Caco-2 (cell line): ENCODE results near the gene PAX4. TPM values are rescaled to one million over a fixed set of nuclear protein-coding genes. Genes with fewer than 3 reads are reported as not detected.

ENCODE experiments used
- BruUV-seq: library from RNA; stranded (reverse); fragments of 400-500 nt; replicated peaks from 2 replicates; lab custom pipeline; 2021; lab: Mats Ljungman, UMichigan
- CTCF ChIA-PET: fragments of 300-600 bp; sonication (Branson Sonifier 250); formaldehyde crosslinking; loops from one replicate; lab custom pipeline; 2022; ENCODE audit warnings: antibody characterized with exemption; lab: Charles Lee
- POLR2A ChIA-PET: fragments of 300-600 bp; sonication (Branson Sonifier 250); formaldehyde crosslinking; loops from one replicate; lab custom pipeline; 2022; ENCODE audit warnings: antibody characterized with exemption; lab: Charles Lee
- DNase-seq, 2 experiments: peaks; one replicate each; pipeline versions ENCODE4 v3.0.0 to v3.0.0-alpha.2; 2020 to 2022
- H3K27me3 ChIP-seq: replicated peaks from 2 replicates; pipeline ENCODE4 v1.6.0; 2011; ENCODE audit warnings: low read length; ENCODE audit not compliant: control insufficient read depth, insufficient read depth
- H3K36me3 ChIP-seq: 2 replicates; pipeline ENCODE4 v1.5.1; 2011; ENCODE audit warnings: low read length; ENCODE audit not compliant: control insufficient read depth, insufficient read depth
- H3K4me1 ChIP-seq: fragments of 250-450 bp; sonication (Bioruptor Pico); 2 replicates; pipeline ENCODE4 v1.5.1; 2020; ENCODE audit warnings: mild to moderate bottlenecking
- H3K4me3 ChIP-seq: 2 replicates; pipeline ENCODE4 v1.5.1; 2011; ENCODE audit warnings: low read depth, mild to moderate bottlenecking, control low read depth, low read length
- H3K9me3 ChIP-seq: fragments of 250-450 bp; sonication (Bioruptor Pico); 2 replicates; pipeline ENCODE4 v1.5.1; 2020; ENCODE audit warnings: mild to moderate bottlenecking, moderate library complexity
- H3K27ac Mint-ChIP-seq: one replicate; pipeline ENCODE4 v1.8.0; 2022; ENCODE audit warnings: mixed read lengths; ENCODE audit not compliant: unreplicated experiment
- H3K27me3 Mint-ChIP-seq: one replicate; pipeline ENCODE4 v1.8.0; 2022; ENCODE audit warnings: mixed read lengths; ENCODE audit not compliant: insufficient read depth, unreplicated experiment
- H3K36me3 Mint-ChIP-seq: one replicate; pipeline ENCODE4 v1.8.0; 2022; ENCODE audit warnings: mild to moderate bottlenecking, mixed read lengths; ENCODE audit not compliant: insufficient read depth, unreplicated experiment
- H3K4me1 Mint-ChIP-seq: one replicate; pipeline ENCODE4 v1.8.0; 2022; ENCODE audit warnings: low read depth, mixed read lengths; ENCODE audit not compliant: unreplicated experiment
- H3K4me3 Mint-ChIP-seq: one replicate; pipeline ENCODE4 v1.8.0; 2022; ENCODE audit warnings: mild to moderate bottlenecking, moderate library complexity, mixed read lengths; ENCODE audit not compliant: unreplicated experiment
- H3K9me3 Mint-ChIP-seq: one replicate; pipeline ENCODE4 v1.8.0; 2022; ENCODE audit warnings: mixed read lengths; ENCODE audit not compliant: unreplicated experiment
- intact Hi-C: fragments of 100-400 bp; cut with micrococcal nuclease; formaldehyde crosslinking; loops from one replicate; pipeline ENCODE4 v1.10.0; 2022; ENCODE audit not compliant: unreplicated experiment
- total RNA-seq: library from RNA; stranded (reverse); gene quantifications from 2 replicates; pipeline ENCODE4 v1.2.3, GENCODE V29; 2022
- TF ChIP-seq, protein P1 (sequence below), 2 experiments: fragments of 200-600 bp in 1 of 2; IDR thresholded peaks; 1 replicate in 1 of 2; 2 replicates in 1 of 2; pipeline versions ENCODE4 v1.5.1 to v1.8.0; 2011 to 2022; ENCODE audit warnings: antibody characterized with exemption in 1 of 2, control low read depth in 1 of 2, inconsistent platforms in 1 of 2, low read depth in 1 of 2, low read length in 1 of 2, mild to moderate bottlenecking in 1 of 2, moderate library complexity in 1 of 2; ENCODE audit not compliant: insufficient read depth in 1 of 2, severe bottlenecking in 1 of 2, unreplicated experiment in 1 of 2

Gene PAX4
- total RNA-seq, 1 experiment from 2014 or later: not detected

DNA sequence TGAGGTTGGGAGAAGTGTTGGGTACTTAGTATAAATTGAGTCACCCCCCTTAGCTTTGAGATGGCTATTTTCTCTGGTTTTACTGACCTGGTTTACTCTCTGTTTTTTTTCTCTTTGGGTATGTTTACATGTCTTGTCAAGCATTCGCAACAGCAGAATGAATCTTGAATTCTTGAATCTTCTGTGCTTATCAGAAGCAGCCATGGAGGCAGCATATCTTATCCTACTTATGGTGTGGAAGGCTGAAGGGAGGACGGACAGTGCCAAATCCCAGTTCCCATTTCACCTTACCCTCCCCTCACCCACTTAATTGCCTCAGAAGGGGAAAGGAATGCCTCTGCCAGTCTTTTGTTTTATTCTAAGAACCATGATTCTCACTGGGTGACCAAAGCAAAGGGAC, 37.8 kb upstream of the PAX4 start:
- Mint-ChIP-seq H3K4me3 (no peak overlapping the region), H3K36me3 (peaks cover 79% of the 10 kb centered on the region)

DNA sequence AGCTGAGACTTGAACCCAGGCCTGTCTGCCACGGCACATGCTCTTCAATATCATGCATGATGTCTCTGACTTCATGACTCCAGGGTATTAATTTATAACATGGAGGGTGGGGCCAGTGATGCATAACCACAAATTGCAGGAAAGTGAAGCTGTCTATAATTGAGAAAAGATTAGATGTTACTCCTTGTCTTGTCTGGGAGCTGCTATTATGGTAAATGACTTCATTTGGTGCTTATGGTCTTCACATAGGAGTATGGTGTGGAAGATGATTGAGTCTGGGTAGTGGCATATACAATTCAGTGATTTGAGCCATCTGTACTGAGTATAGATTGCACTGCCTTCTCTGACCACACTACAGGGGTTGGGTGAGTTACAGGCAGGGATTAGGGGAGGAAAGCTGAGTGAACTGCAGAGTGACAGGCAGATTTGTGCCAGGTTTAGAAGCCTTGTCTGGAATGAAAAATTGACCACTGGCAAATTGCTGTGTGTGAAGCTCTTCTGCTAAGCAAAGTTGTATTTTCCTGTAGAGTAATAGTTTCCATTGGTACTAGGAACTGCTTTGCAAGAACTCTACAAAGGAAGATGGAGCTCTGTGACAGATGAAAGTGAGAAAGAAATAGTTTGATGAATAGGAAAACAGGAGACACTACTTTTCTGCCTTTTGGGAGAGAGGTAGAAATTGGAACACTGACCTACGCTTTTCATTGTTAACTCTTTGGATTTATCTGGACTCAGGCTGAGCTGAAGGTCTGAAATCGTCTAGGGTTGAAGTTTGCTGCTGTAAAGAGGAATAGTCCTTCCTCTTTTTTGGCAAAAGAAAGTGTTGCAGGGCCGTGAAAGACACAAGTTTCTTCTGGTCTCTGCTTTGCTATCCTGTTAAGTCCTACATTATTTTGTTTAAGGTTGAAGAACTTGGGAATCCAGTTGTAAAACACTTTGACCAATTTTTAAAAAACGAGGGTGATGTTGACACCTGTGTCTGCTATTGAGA, 36.8 kb upstream of the PAX4 start:
- Mint-ChIP-seq H3K4me3 (no peak overlapping the region), H3K27ac (no peak overlapping the region), H3K36me3 (peaks cover 69% of the 10 kb centered on the region), H3K4me1 (peaks cover 18% of the 10 kb centered on the region), H3K9me3 (no peaks in the 10 kb centered on the region), H3K27me3 (no peaks in the 10 kb centered on the region)
- peak in 1 of 2 experiments; percentile 13 for DNase-seq
- intact Hi-C loops: loop anchor here (5.0 kb wide), 1 partner anchor 262 kb away; the partner anchor contains the start of gene ZNF800
- ChIA-PET CTCF (interaction anchor here (1.2 kb wide), 1 partner anchor 26 kb away, joined by 3 read pairs; no protein-coding TSS in a partner anchor), POLR2A (interaction anchor here (0.7 kb wide), 1 partner anchor 67 kb away, joined by 3 read pairs; no protein-coding TSS in a partner anchor)
- no peak overlapping the region for H3K4me3 ChIP-seq
- no TSS peak for BruUV-seq
- H3K9me3 ChIP-seq: no peaks in the 10 kb centered on the region
- TF ChIP-seq, protein P1, sequence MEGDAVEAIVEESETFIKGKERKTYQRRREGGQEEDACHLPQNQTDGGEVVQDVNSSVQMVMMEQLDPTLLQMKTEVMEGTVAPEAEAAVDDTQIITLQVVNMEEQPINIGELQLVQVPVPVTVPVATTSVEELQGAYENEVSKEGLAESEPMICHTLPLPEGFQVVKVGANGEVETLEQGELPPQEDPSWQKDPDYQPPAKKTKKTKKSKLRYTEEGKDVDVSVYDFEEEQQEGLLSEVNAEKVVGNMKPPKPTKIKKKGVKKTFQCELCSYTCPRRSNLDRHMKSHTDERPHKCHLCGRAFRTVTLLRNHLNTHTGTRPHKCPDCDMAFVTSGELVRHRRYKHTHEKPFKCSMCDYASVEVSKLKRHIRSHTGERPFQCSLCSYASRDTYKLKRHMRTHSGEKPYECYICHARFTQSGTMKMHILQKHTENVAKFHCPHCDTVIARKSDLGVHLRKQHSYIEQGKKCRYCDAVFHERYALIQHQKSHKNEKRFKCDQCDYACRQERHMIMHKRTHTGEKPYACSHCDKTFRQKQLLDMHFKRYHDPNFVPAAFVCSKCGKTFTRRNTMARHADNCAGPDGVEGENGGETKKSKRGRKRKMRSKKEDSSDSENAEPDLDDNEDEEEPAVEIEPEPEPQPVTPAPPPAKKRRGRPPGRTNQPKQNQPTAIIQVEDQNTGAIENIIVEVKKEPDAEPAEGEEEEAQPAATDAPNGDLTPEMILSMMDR (IDR thresholded peaks at IDR 0.05; ENCODE audit: insufficient read depth in 1 of 2, low read depth in 1 of 2, low read length in 1 of 2, severe bottlenecking in 1 of 2, unreplicated experiment in 1 of 2): no peak
- no peaks in the 10 kb centered on the region for H3K27me3 ChIP-seq
- H3K36me3 ChIP-seq: no peaks in the 10 kb centered on the region
- H3K4me1 ChIP-seq: peaks cover 13% of the 10 kb centered on the region

More for the DNA sequence above, 37.8 kb upstream of the PAX4 start:
- Mint-ChIP-seq H3K27ac (no peak overlapping the region), H3K4me1 (peaks cover 18% of the 10 kb centered on the region), H3K9me3 (no peaks in the 10 kb centered on the region), H3K27me3 (no peaks in the 10 kb centered on the region)
- no peak for DNase-seq
- intact Hi-C loops: loop anchor here (1.0 kb wide), 1 partner anchor 15 kb away; no protein-coding TSS in a partner anchor
- H3K27me3 ChIP-seq: no peaks in the 10 kb centered on the region
- POLR2A ChIA-PET: no interaction called here
- no TSS peak for BruUV-seq
- no peaks in the 10 kb centered on the region for H3K9me3 ChIP-seq
- H3K36me3 ChIP-seq: no peaks in the 10 kb centered on the region; the same call in 1 of the 2 replicates
- H3K4me1 ChIP-seq: peaks cover 8% of the 10 kb centered on the region; the same call in 1 of the 2 replicates
- no peak overlapping the region for H3K4me3 ChIP-seq
- TF ChIP-seq, protein P1 (IDR thresholded peaks at IDR 0.05; ENCODE audit: insufficient read depth in 1 of 2, low read depth in 1 of 2, low read length in 1 of 2, severe bottlenecking in 1 of 2, unreplicated experiment in 1 of 2): no peak
- CTCF ChIA-PET: no interaction called here

DNA sequence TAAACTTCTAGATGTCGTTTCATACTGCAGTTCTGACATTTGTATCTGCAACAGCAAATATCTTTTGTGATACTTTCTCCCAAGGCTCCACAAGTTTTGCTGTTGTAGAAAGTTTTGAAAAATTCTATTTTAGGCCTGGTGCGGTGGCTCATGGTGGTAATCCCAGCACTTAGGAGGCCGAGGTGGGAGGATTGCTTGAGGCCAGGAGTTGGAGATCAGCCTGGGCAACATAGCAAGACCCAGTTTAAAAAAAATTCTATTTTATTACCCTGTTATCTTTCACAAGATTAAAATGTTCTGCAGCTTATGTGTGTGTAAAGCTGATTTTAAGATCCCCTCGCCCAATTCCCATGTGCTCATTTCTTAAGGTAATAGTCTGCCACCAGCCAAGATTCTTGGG, 35.5 kb upstream of the PAX4 start:
- H3K36me3 Mint-ChIP-seq: peaks cover 61% of the 10 kb centered on the region
- TF ChIP-seq, protein P1 (IDR thresholded peaks at IDR 0.05; ENCODE audit: insufficient read depth in 1 of 2, low read depth in 1 of 2, low read length in 1 of 2, severe bottlenecking in 1 of 2, unreplicated experiment in 1 of 2): no peak
- no peak for DNase-seq
- no peaks in the 10 kb centered on the region for H3K9me3 Mint-ChIP-seq
- no peaks in the 10 kb centered on the region for H3K36me3 ChIP-seq
- ChIA-PET CTCF (no interaction called here), POLR2A (no interaction called here)
- no peaks in the 10 kb centered on the region for H3K27me3 Mint-ChIP-seq
- H3K27me3 ChIP-seq: no peaks in the 10 kb centered on the region
- H3K4me1 Mint-ChIP-seq: peaks cover 18% of the 10 kb centered on the region
- peaks cover 13% of the 10 kb centered on the region for H3K4me1 ChIP-seq
- no peaks in the 10 kb centered on the region for H3K9me3 ChIP-seq
- no peak overlapping the region for H3K4me3 Mint-ChIP-seq
- no TSS peak for BruUV-seq
- intact Hi-C loops: loop anchor here (5.0 kb wide), 1 partner anchor 261 kb away; the partner anchor contains the start of gene ZNF800
- peak overlapping the region; percentile 98 for H3K4me3 ChIP-seq
- peak overlapping the region; percentile 40 for H3K27ac Mint-ChIP-seq
